Measurements from ENCODE around the gene IMPA2. TPM values are rescaled to one million over a fixed set of nuclear protein-coding genes. Genes with fewer than 3 reads are reported as not detected.

The IMPA2 gene
- total and polyA plus RNA-seq, 11 donors: 18.1 to 73.0 (median 40.8) TPM

GRCh38 chr18:11972371-11973174 is 8.7 kb upstream of the IMPA2 start:
- ATAC-seq (no peak), DNase-seq (no peak)
- Histone ChIP-seq H3K27ac (no peak overlapping the region), H3K36me3 (no peaks in the 10 kb centered on the region), H3K4me1 (peaks cover 0 to 5% (median 0%) of the 10 kb centered on the region in 12 donors), H3K4me3 (no peak overlapping the region), H3K27me3 (no peaks in the 10 kb centered on the region), H3K9me3 (no peaks in the 10 kb centered on the region)
- intact Hi-C loops (cut with DNase I): loop anchor here in 1 of 10 donors (2.0 kb wide), 1 partner anchor 18 kb away; no protein-coding TSS in a partner anchor
- TF ChIP-seq, protein P1, sequence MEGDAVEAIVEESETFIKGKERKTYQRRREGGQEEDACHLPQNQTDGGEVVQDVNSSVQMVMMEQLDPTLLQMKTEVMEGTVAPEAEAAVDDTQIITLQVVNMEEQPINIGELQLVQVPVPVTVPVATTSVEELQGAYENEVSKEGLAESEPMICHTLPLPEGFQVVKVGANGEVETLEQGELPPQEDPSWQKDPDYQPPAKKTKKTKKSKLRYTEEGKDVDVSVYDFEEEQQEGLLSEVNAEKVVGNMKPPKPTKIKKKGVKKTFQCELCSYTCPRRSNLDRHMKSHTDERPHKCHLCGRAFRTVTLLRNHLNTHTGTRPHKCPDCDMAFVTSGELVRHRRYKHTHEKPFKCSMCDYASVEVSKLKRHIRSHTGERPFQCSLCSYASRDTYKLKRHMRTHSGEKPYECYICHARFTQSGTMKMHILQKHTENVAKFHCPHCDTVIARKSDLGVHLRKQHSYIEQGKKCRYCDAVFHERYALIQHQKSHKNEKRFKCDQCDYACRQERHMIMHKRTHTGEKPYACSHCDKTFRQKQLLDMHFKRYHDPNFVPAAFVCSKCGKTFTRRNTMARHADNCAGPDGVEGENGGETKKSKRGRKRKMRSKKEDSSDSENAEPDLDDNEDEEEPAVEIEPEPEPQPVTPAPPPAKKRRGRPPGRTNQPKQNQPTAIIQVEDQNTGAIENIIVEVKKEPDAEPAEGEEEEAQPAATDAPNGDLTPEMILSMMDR (IDR thresholded peaks at IDR 0.05): no peak
- TF ChIP-seq POLR2A (IDR thresholded peaks at IDR 0.05): no peak
- 64 to 86% (median 84%) methylated on average over 30 to 35 of the region's 35 CpGs for WGBS, 4 donors

DNA sequence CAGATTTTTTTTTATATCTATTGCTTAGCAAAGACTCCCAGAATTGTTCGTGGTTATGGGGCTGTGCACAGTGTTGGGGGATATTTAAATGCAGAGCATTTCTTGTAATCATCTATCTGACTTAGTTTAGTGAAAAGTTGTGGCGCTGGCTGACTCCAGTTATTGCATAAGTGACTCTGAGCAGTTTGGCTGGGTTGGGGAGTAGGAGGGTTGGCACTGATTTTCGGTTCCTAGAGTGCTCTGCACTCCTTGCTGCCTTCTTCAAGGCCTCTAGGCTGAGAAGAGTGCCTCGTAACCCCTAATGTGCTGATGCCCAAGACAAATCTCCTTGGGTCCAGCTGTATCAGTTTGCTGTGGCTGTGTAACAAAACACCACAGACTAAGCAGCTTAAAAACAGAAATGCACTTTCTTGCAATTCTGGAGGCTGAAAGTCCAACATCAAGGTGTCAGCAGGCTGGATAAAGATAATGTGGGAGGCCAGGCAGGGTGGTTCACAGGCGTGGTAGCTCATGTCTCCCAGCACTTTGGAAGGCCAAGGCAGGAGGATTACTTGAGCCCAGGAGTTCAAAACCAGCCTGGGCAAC is 6.5 kb upstream of the IMPA2 start:
- WGBS, 4 donors: 77 to 86% (median 79%) methylated on average over 5 of the region's 5 CpGs
- intact Hi-C loops (cut with DNase I): no loop called here
- no peak for ATAC-seq

GRCh38 chr18:11975723-11976122 is 5.6 kb upstream of the IMPA2 start:
- intact Hi-C loops (cut with DNase I): no loop called here
- H3K36me3 ChIP-seq: no peaks in the 10 kb centered on the region
- 88 to 92% (median 89%) methylated on average over 2 of the region's 2 CpGs for WGBS, 4 donors
- ATAC-seq (no peak), DNase-seq (no peak)
- no peaks in the 10 kb centered on the region for H3K9me3 ChIP-seq
- TF ChIP-seq, protein P1 (IDR thresholded peaks at IDR 0.05): no peak
- no peak for TF ChIP-seq POLR2A (IDR thresholded peaks at IDR 0.05)
- no peak overlapping the region for H3K4me3 ChIP-seq
- no peaks in the 10 kb centered on the region for H3K27me3 ChIP-seq
- H3K4me1 ChIP-seq: peaks cover 0 to 20% (median 7%) of the 10 kb centered on the region in 12 donors
- no peak overlapping the region for H3K27ac ChIP-seq

More for the DNA sequence above, 6.5 kb upstream of the IMPA2 start:
- Histone ChIP-seq H3K9me3 (no peaks in the 10 kb centered on the region), H3K36me3 (no peaks in the 10 kb centered on the region), H3K4me3 (no peak overlapping the region), H3K4me1 (peaks cover 0 to 13% (median 3%) of the 10 kb centered on the region in 12 donors), H3K27ac (no peak overlapping the region), H3K27me3 (no peaks in the 10 kb centered on the region)
- TF ChIP-seq, protein P1 (IDR thresholded peaks at IDR 0.05): no peak
- no peak for TF ChIP-seq POLR2A (IDR thresholded peaks at IDR 0.05)
- DNase-seq: no peak
